BLaER1 (cell line): ENCODE data around the gene GSTM4.
"Not testable (repeated sequence)": the region's sequence is repeated elsewhere in the genome, so short reads cannot be mapped to it uniquely, and the experiment has no call there.

Experiments used
- H3K27ac ChIP-seq: shearing (Covaris generic); formaldehyde crosslinking; 2 replicates; pipeline ENCODE4 v1.8.1; 2022
- H3K27me3 ChIP-seq: shearing (Covaris generic); formaldehyde crosslinking; 2 replicates; pipeline ENCODE4 v1.8.1; 2022
- H3K36me3 ChIP-seq: shearing (Covaris generic); formaldehyde crosslinking; 2 replicates; pipeline ENCODE4 v1.8.1; 2022
- H3K4me1 ChIP-seq: shearing (Covaris generic); formaldehyde crosslinking; 2 replicates; pipeline ENCODE4 v1.8.1; 2022
- H3K4me2 ChIP-seq: shearing (Covaris generic); formaldehyde crosslinking; 2 replicates; pipeline ENCODE4 v1.8.1; 2022
- H3K4me3 ChIP-seq: shearing (Covaris generic); formaldehyde crosslinking; 2 replicates; pipeline ENCODE4 v1.8.1; 2022
- H3K9ac ChIP-seq: shearing (Covaris generic); formaldehyde crosslinking; 2 replicates; pipeline ENCODE4 v1.8.1; 2022
- H3K9me3 ChIP-seq: shearing (Covaris generic); formaldehyde crosslinking; 2 replicates; pipeline ENCODE4 v1.8.1; 2022
- H4K20me1 ChIP-seq: shearing (Covaris generic); formaldehyde crosslinking; 2 replicates; pipeline ENCODE4 v1.8.1; 2022
- Cebpa-rat ChIP-seq: shearing (Covaris generic); IDR thresholded peaks from 2 replicates; pipeline ENCODE4 v1.8.1; 2022

The GSTM4 gene

DNA sequence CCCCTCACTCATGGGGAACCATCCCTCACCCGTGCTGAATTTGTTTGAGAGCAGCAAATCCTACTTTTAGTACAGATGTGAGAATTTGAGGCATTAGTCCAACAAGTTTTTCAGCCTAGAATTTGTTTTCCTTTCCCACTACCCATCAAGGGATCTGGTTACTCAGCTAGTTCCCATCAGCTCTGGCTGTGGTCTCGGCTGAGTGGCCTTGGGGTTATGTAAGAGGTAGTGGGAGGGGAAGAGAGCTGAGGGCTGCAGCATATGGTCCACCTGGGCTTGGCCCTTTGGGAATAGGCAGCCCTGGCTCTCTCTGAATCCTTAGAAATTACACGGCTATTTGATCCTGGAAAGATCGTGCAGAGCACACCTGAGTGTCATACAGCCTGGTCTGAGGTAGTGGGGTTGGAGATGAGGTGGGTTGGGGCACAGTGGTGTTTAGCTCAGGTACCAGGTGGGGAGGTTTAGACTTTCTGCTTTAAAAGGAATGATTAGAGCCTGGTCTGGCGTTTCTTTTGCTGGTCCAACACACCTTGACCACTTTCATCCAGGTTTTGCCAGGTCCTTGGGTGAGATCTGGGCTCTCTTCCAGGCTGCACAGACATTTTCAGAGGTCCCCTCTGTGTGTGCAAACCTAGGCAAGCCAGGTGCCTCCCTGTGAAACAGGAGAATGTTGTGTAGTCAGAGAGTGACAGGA is 4.2 kb downstream of the GSTM4 start:
- no peak overlapping the region for H3K4me3 ChIP-seq
- no peak overlapping the region for H3K9ac ChIP-seq
- TF ChIP-seq Cebpa-rat, result no peak
- peaks cover 40% of the 10 kb centered on the region for H3K4me1 ChIP-seq
- peak overlapping the region; percentile 49 for H3K4me2 ChIP-seq
- peaks cover 5% of the 10 kb centered on the region; the same call in 1 of the 2 replicates for H3K36me3 ChIP-seq
- no peaks in the 10 kb centered on the region for H3K9me3 ChIP-seq
- H4K20me1 ChIP-seq, result no peaks in the 10 kb centered on the region
- no peak overlapping the region for H3K27ac ChIP-seq
- no peaks in the 10 kb centered on the region for H3K27me3 ChIP-seq

DNA sequence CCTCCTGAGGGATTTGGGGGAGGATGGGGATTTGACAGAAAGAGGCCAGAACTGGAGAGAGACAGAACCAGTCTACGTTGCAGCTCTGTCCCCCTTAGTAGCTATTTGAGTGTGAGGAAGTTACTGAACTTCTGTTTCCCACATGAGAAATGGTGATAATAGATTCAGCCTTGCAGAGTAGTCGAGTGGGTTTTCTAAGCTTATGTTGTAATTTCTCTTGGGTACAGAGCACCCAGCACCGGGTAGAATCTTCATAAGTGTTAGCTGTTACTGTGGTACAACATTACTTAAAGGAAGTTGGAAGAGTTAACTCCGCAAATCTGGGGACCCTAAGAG is 4.8 kb downstream of the GSTM4 start:
- H3K4me3 ChIP-seq, H4K20me1 ChIP-seq, H3K9me3 ChIP-seq, H3K9ac ChIP-seq, H3K27ac ChIP-seq, H3K36me3 ChIP-seq, H3K27me3 ChIP-seq: not testable (repeated sequence)
- Histone ChIP-seq H3K4me2 (peak overlapping the region; percentile 49), H3K4me1 (peaks cover 35% of the 10 kb centered on the region)

- H3K27ac ChIP-seq, result no peak overlapping the region
- no peak overlapping the region for H3K9ac ChIP-seq
- H3K4me3 ChIP-seq, result no peak overlapping the region
- H3K4me1 ChIP-seq, result peaks cover 33% of the 10 kb centered on the region
- no peak overlapping the region for H3K4me2 ChIP-seq
- H4K20me1 ChIP-seq, result no peaks in the 10 kb centered on the region
- no peaks in the 10 kb centered on the region for H3K9me3 ChIP-seq
- H3K27me3 ChIP-seq, result no peaks in the 10 kb centered on the region
- H3K36me3 ChIP-seq, result peaks cover 5% of the 10 kb centered on the region; the same call in 1 of the 2 replicates
- no peak for TF ChIP-seq Cebpa-rat
Observed at GRCh38 chr1:109661391-109661790, 5.5 kb downstream of the GSTM4 start.

DNA sequence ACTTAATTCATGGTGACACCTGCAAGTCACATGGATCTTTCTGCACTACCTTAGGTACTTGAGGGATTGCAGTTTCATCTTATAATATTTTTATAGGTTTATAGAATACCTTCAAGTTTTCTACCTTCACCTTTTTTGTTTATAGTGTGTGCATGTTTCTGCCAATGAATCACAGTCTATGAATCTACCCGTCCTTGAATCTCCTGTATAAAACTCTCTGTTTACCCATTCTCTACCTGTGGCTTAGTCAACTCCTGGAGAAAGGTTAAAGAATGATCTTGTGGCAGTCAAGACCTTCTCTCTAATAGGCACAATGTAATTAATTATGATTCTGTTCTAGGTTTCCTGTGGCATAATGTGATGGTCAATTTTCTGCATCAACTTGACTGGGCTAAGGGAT is 8.8 kb downstream of the GSTM4 start:
- Histone ChIP-seq H3K36me3 (no peaks in the 10 kb centered on the region), H4K20me1 (no peaks in the 10 kb centered on the region), H3K4me1 (peaks cover 24% of the 10 kb centered on the region), H3K9ac (no peak overlapping the region), H3K4me3 (no peak overlapping the region), H3K27me3 (no peaks in the 10 kb centered on the region), H3K9me3 (no peaks in the 10 kb centered on the region), H3K4me2 (no peak overlapping the region), H3K27ac (no peak overlapping the region)
- no peak for TF ChIP-seq Cebpa-rat

DNA sequence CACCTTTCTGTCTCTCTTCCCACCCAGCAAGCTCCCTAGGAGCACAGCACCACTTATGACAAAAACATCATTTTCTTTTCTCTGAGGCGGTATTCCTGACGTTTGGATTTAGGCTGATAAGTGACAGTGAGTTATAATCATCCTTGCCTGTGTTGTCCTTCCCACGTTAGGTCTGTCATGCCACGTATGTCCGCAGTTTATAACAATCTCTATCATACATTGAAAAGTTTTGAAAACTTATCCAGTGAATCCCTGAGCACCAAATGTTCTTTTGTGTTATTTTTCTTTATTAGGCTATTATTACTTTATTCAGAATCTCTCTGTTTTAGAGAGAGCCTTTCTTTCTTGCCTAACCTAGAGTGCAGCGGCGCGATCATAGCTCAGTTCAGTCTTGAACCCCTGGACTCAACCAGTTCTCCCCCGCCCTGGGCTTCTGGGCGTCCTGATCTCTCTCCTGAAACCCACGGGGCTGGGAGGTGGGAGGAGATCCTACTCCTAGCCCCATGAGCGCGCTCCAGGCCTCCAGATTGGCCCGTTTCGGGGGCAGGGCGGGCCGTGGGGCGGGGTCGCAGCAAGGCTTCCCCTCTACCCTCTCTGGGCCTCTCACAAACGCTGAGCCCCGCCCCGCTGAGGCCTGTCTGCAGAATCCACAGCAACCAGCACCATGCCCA is 11.7 kb downstream of the GSTM4 start, which contains the start of gene GSTM2:
GSTM2 (plus strand) TSS at position 606 of the 671 bp plus-strand sequence; CDS start at position 665, 59 bp downstream.
- Histone ChIP-seq H3K9ac (peak within 1 kb of the TSS; percentile 58; the same call in 1 of the 2 replicates), H3K27me3 (no peaks in the 10 kb centered on the region), H3K4me2 (peak within 1 kb of the TSS; percentile 94), H3K4me1 (peaks cover 13% of the 10 kb centered on the region), H4K20me1 (no peaks in the 10 kb centered on the region), H3K9me3 (no peaks in the 10 kb centered on the region; the same call in 1 of the 2 replicates), H3K27ac (no peak within 1 kb of the TSS), H3K36me3 (no peaks in the 10 kb centered on the region), H3K4me3 (peak within 1 kb of the TSS; percentile 64)
- TF ChIP-seq Cebpa-rat, result no peak

DNA sequence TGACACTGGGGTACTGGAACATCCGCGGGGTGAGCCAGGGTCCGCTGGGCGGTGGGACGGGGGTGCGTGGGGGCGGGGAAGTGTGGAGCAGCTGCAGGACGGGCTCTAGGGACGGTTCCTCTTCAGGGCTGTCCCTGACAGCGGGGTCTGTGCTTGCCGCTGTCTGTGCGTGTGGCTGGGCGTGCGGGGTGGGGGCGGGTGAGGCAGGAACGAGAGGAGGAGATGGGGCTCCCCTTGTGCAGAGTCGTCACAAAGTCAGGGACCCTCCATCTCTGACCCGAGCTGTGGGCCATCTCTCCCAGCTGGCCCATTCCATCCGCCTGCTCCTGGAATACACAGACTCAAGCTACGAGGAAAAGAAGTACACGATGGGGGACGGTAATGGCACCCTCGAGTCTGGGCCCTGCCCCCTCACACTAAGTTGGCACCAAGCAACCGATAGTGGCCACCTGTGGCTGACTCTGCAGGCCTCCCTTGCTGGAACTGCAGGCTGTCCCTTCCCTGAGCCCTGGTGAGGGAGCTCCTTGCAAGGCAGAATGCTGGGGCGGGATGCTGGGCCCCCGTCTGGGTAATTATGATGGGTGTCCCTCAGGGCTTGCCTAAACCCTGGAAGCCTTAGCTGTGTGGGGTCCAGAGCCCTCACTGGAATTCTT is 12.3 kb downstream of the GSTM4 start:
- H3K9ac ChIP-seq, result peak overlapping the region; percentile 58; the same call in 1 of the 2 replicates
- no peaks in the 10 kb centered on the region for H3K27me3 ChIP-seq
- peak overlapping the region; percentile 64 for H3K4me3 ChIP-seq
- no peak overlapping the region for H3K27ac ChIP-seq
- no peaks in the 10 kb centered on the region; the same call in 1 of the 2 replicates for H3K9me3 ChIP-seq
- no peaks in the 10 kb centered on the region for H3K36me3 ChIP-seq
- H3K4me1 ChIP-seq, result peaks cover 13% of the 10 kb centered on the region
- peak overlapping the region; percentile 94 for H3K4me2 ChIP-seq
- no peak for TF ChIP-seq Cebpa-rat
- no peaks in the 10 kb centered on the region for H4K20me1 ChIP-seq

DNA sequence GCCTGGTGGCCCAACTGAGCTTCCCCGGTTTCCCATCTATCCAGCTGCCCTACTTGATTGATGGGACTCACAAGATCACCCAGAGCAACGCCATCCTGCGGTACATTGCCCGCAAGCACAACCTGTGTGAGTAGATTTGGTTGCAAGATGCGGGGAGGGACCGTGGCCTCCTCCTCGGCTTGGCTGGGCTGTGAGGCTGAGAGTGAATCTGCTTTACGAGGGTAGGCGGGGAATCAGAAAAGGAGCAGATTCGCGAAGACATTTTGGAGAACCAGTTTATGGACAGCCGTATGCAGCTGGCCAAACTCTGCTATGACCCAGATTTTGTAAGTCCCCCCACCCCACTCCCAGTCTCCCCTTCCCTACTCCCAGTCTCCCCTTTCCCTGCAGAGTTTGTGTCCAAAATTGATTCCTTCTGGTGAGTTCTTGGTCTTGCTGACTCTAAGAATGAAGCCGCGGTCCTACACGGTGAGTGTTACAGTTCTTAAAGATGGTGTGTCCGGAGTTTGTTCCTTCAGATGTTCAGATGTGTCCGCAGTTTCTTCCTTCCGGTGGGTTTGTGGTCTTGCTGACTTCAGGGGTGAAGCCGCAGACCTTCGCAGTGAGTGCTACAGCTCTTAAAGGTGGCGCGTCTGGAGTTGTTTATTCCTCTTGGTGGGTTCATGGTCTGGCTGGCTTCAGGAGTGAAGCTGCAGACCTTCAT is 13.5 kb downstream of the GSTM4 start:
- Histone ChIP-seq H3K27me3 (no peaks in the 10 kb centered on the region), H3K4me2 (no peak overlapping the region), H3K4me1 (peaks cover 13% of the 10 kb centered on the region), H3K9me3 (no peaks in the 10 kb centered on the region; the same call in 1 of the 2 replicates), H3K9ac (no peak overlapping the region), H3K36me3 (no peaks in the 10 kb centered on the region), H3K27ac (no peak overlapping the region), H4K20me1 (no peaks in the 10 kb centered on the region), H3K4me3 (no peak overlapping the region)
- TF ChIP-seq Cebpa-rat, result no peak

GRCh38 chr1:109669949-109670302 is 14.0 kb downstream of the GSTM4 start:
- not testable (repeated sequence) for H3K9ac ChIP-seq, H3K27ac ChIP-seq, H3K4me3 ChIP-seq, H3K9me3 ChIP-seq, H3K4me2 ChIP-seq, H3K27me3 ChIP-seq, H4K20me1 ChIP-seq, H3K36me3 ChIP-seq
- H3K4me1 ChIP-seq, result peaks cover 13% of the 10 kb centered on the region

DNA sequence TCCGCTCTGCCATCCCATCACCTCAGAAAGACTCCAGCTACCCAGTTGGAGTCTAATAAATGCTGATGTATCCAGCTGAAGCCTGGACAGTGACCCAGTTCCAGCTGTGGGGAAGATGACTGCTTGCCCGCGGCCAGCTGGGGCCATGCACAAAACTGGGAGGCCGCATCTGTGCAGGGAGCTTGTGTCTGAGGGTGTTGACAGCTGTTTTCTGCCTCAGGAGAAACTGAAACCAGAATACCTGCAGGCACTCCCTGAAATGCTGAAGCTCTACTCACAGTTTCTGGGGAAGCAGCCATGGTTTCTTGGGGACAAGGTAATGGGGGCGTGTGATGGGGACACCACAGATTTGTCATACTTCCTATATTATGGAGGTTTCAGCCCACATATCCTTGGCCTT is 15.2 kb downstream of the GSTM4 start:
- H3K27ac ChIP-seq, result no peak overlapping the region
- H3K36me3 ChIP-seq, result no peaks in the 10 kb centered on the region
- TF ChIP-seq Cebpa-rat, result no peak
- H3K9me3 ChIP-seq, result no peaks in the 10 kb centered on the region; the same call in 1 of the 2 replicates
- no peaks in the 10 kb centered on the region for H3K27me3 ChIP-seq
- H3K4me1 ChIP-seq, result peaks cover 13% of the 10 kb centered on the region
- H4K20me1 ChIP-seq, result no peaks in the 10 kb centered on the region
- H3K4me2 ChIP-seq, result no peak overlapping the region
- no peak overlapping the region for H3K4me3 ChIP-seq
- no peak overlapping the region for H3K9ac ChIP-seq

- not testable (repeated sequence) for H3K4me2 ChIP-seq
Observed at GRCh38 chr1:109673861-109674260, 18.0 kb downstream of the GSTM4 start.

DNA sequence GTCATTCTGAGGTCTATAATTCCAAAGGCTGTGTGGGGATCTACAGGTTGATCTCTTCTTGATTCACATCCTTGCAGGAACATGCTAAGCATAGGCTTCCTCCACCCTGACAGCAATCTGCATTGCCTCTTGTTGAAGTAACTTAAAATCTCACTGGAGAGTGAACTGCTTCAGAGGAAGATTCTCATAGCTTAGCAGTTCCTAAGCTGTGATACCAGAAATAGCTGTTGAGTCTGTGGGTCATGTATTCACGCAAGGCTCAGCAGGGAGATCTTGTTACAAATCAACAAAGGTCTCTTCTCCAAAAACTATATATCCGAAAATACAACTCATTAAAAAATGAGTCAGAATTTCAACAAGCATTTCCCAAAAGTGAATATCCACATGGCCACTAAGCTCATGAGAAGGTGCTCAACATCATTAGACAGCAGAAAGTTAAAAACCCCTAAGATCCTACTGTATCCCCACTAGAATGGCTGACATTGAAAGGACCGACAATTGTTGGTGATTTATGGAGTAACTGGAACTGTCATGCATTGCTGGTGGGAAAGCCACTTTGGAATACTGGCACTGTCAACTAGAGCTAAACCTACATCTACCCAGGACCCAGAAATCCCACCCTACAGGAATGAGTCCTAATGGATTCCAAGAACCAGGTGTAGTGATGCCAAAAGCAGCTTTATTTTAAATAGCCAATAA is 20.9 kb downstream of the GSTM4 start:
- not testable (repeated sequence) for H3K4me3 ChIP-seq, H3K9me3 ChIP-seq, H3K27me3 ChIP-seq, H3K4me2 ChIP-seq, H3K4me1 ChIP-seq, H3K9ac ChIP-seq, H3K36me3 ChIP-seq, H4K20me1 ChIP-seq, H3K27ac ChIP-seq

More at GRCh38 chr1:109673861-109674260, 18.0 kb downstream of the GSTM4 start:
- not testable (repeated sequence) for H3K9me3 ChIP-seq, H3K27me3 ChIP-seq, H3K4me3 ChIP-seq, H4K20me1 ChIP-seq, H3K27ac ChIP-seq, H3K36me3 ChIP-seq, H3K4me1 ChIP-seq, H3K9ac ChIP-seq
